Measurements from ENCODE around the gene PAK6.

The PAK6 gene

GRCh38 chr15:40297356-40297755, 58.5 kb downstream of the PAK6 start:
- no peak for TF ChIP-seq CTCF (IDR thresholded peaks at IDR 0.05)
- H3K4me3 ChIP-seq: no peak overlapping the region
- H3K4me1 ChIP-seq: no peaks in the 10 kb centered on the region
- intact Hi-C loops (cut with DNase I; ENCODE audit: low total_unique reads): no loop called here
- H3K27me3 ChIP-seq: peaks cover 0 to 25% of the 10 kb centered on the region in 2 donors
- H3K27ac ChIP-seq: no peak overlapping the region
- DNase-seq: no peak
- H3K9me3 ChIP-seq: peaks cover 0 to 13% (median 0%) of the 10 kb centered on the region in 3 donors
- H3K36me3 ChIP-seq: no peaks in the 10 kb centered on the region

GRCh38 chr15:40298216-40298935, 59.5 kb downstream of the PAK6 start:
- no peak overlapping the region for H3K4me3 ChIP-seq
- H3K27me3 ChIP-seq: peaks cover 0 to 24% of the 10 kb centered on the region in 2 donors
- intact Hi-C loops (cut with DNase I; ENCODE audit: low total_unique reads): no loop called here
- TF ChIP-seq CTCF (IDR thresholded peaks at IDR 0.05): no peak
- no peaks in the 10 kb centered on the region for H3K4me1 ChIP-seq
- H3K9me3 ChIP-seq: peaks cover 0 to 13% (median 0%) of the 10 kb centered on the region in 3 donors
- no peak overlapping the region for H3K27ac ChIP-seq
- H3K36me3 ChIP-seq: no peaks in the 10 kb centered on the region
- no peak for DNase-seq

- no peak for TF ChIP-seq CTCF (IDR thresholded peaks at IDR 0.05)
- peaks cover 0 to 13% (median 0%) of the 10 kb centered on the region in 3 donors for H3K9me3 ChIP-seq
- H3K27me3 ChIP-seq: peaks cover 0 to 10% of the 10 kb centered on the region in 2 donors
- no peak for DNase-seq
- H3K27ac ChIP-seq: no peak overlapping the region
- intact Hi-C loops (cut with DNase I; ENCODE audit: low total_unique reads): no loop called here
- no peaks in the 10 kb centered on the region for H3K4me1 ChIP-seq
- H3K36me3 ChIP-seq: no peaks in the 10 kb centered on the region
- no peak overlapping the region for H3K4me3 ChIP-seq
These were observed 61.5 kb downstream of the PAK6 start for GRCh38 chr15:40300367-40300766.

- Histone ChIP-seq H3K4me3 (no peak overlapping the region), H3K9me3 (peaks cover 0 to 13% (median 0%) of the 10 kb centered on the region in 3 donors), H3K4me1 (no peaks in the 10 kb centered on the region), H3K27ac (no peak overlapping the region), H3K27me3 (peaks cover 0 to 12% of the 10 kb centered on the region in 2 donors), H3K36me3 (no peaks in the 10 kb centered on the region)
- no peak for DNase-seq
- intact Hi-C loops (cut with DNase I; ENCODE audit: low total_unique reads): no loop called here
- TF ChIP-seq CTCF (IDR thresholded peaks at IDR 0.05): no peak
These were observed 61.9 kb downstream of the PAK6 start for GRCh38 chr15:40300771-40301170.

- H3K9me3 ChIP-seq: peaks cover 0 to 13% (median 0%) of the 10 kb centered on the region in 3 donors
- H3K36me3 ChIP-seq: no peaks in the 10 kb centered on the region
- no peak for TF ChIP-seq CTCF (IDR thresholded peaks at IDR 0.05)
- intact Hi-C loops (cut with DNase I; ENCODE audit: low total_unique reads): no loop called here
- no peak for DNase-seq
- H3K4me3 ChIP-seq: no peak overlapping the region
- H3K4me1 ChIP-seq: no peaks in the 10 kb centered on the region
- peaks cover 0 to 8% of the 10 kb centered on the region in 2 donors for H3K27me3 ChIP-seq
- no peak overlapping the region for H3K27ac ChIP-seq
These were observed 62.8 kb downstream of the PAK6 start for GRCh38 chr15:40301467-40302179.

Data from tibial artery (tissue), 4 donors.